Glomerular visceral epithelial cell (primary cell): ENCODE data around the gene PNLIPRP3.
A peak's percentile ranks its signal among the peaks of the same experiment; 100 is the strongest.
"Not testable (repeated sequence)": the region's sequence is repeated elsewhere in the genome, so short reads cannot be mapped to it uniquely, and the experiment has no call there.

Experiments
- DNase-seq: peaks from one replicate; pipeline ENCODE4 v3.0.0-alpha.2; 2016; ENCODE audit errors: extremely low spot score

PNLIPRP3 gene

DNA sequence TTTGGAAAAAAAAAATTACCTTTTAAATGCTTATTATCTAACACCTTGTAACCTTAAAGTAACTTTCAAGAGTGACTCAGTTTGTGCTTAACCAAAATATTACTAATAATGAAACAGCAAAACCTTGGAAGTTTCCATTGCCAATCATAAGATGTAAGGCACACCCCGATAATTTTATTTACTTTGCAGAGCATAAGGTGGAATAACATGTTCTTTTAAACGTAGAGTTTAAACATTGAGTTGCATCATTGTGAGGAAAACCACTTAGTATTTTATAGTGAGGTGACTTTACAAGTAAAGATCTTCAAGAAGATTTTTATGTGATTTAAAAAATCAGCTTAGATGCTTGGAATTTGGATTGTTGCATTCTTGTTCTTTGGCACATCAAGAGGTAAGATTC lies at the start of gene PNLIPRP3:
PNLIPRP3 (plus strand) TSS at position 177 of the 400 bp plus-strand sequence; CDS start at position 343, 166 bp downstream.
- no peak for DNase-seq

DNA sequence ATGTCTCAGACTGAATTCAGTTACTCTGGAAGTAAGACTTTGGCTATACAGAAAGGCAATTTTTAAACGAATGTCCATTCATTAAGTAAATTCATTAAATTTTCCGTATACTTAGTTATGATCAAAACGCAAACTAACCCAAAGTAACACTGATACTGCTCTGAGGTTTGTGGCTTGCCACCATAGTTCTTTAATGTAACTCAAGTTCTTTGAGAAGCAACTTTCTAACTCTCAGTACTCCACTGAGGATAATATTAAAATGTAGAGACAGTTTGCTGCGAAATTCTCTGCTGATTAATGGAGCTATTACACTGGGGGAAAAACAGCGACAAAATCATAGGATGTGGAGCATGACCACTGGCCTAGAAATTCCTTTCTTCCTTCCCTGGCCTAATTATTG lies 45.4 kb upstream of the PNLIPRP3 start:
- DNase-seq, result no peak

DNA sequence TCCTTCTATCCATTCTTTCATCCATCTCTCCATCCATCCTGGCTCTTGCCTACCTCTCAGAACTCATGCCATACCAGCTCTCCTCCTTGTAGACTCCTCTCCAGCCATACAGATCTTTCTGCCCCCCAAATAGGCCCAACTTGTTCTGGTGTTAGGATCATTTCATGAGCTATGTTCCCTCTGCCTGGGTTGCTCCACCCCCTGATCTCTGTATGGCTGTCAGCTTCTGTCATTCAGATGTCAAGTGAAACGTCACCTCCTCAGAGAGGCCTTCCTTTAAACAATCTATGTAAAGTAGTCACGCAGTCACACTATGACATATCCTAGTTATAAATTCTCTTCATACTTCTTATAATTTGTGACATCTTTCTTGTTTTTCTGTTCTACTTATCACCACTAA lies 42.3 kb upstream of the PNLIPRP3 start:
- DNase-seq, result no peak

DNA sequence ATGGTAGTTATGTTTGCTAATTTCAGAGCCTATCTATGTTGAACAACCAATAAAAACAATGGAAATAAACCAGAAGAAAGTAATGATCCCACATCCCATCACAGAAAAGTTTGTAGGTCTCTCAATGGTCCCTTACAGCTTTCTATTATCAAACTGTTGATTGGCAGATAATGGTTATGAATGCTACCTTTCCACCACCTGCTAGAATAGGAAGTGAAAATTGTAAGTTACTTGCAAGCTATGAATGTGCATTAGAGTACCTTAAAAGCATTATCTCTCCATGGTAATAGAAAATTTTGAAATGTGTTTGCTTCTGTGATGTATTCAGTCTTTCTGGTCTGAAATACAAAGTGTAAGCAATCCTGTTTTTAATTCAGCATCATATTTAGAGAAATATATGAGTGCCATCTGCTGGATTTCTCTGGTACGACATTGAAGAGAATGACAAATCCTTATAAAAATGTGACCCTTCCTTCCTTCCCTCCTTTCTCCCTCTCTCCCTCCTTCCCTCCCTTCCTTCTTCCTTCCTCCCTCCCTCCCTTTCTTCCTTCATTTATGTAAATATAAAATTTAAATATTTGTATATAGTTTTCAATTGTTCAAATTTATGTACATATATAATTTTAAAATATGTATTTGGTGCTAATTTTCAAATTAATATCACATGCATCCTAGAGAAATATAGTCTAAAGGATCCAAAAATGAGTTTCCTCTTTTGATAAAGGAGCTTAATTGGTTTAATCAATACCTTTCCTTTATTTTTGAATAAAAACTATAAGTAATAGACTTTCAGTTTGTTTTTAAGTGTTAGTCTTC lies 41.4 kb upstream of the PNLIPRP3 start:
- DNase-seq, result peak; percentile 50

DNA sequence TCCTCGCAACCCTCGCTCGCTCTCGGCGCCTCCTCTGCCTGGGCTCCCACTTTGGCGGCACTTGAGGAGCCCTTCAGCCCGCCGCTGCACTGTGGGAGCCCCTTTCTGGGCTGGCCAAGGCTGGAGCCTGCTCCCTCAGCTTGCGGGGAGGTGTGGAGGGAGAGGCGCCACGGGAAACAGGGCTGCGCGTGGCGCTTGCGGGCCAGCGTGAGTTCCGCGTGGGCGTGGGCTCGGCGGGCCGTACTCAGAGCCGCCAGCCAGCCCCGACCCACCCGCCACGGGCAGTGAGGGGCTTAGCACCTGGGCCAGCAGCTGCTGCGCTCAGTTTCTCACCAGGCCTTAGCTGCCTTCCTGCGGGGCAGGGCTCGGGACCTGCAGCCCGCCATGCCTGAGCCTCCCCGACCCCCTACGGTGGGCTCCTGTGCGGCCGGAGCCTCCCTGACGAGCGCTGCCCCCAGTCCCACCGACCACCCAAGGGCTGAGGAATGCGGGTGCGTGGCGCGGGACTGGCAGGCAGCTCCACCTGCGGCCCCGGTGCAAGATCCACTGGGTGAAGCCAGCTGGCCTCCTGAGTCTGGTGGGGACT lies 34.3 kb upstream of the PNLIPRP3 start:
- not testable (repeated sequence) for DNase-seq

DNA sequence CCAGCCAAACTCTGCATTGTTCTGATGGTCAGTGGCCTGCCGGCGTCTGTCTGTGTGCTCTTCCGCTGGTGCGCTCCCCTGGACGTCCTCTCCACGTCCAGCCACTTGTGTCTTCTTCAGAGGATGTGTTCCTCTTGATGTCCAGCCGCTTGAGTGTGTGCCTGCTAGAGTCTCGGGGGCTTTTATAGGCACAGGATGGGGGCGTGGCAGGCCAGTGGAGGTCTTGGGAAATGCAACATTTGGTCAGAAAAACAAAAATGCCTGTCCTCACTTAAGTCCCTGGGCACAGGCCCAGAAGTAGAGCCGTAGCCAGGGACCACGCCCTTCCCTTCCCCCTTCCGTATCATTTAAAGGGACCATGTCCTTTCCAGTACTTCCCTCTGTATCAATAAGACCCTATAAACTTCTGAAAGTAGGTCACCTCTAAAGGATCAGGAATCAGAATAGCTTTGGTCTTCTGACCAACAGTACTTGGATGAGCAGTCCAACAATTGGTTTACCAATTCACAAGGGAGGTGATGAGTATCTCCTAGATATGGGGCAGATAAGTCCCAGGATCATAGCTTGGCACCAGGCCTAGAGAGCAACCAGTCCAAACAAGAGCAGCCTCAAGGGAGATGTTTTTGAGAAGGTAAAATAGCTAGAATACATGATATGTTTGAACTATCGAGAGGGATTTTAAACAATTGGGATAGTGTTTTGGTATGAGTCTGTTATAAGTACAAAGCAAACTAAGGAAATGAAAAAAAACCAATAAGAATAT lies 32.2 kb upstream of the PNLIPRP3 start:
- DNase-seq, result no peak

DNA sequence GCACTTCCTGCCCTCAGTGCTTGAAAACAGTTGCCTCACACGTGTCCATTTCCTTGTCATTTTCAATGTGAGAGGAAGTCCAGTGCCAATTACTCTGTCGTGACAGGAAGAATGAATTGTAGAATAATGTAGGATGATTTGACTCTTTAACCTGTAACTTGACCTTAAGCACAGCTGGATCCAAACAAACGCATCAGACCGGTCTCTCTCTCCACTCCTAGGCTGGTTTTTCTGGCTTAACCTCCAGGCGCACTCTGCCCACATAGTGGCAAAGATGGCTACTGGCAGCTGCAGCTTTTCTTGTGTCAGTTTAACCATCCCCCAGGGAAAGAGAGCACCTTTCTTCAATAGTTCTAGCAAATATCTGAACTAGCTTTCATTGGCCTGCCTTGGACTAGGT lies 29.4 kb upstream of the PNLIPRP3 start:
- DNase-seq, result no peak

DNA sequence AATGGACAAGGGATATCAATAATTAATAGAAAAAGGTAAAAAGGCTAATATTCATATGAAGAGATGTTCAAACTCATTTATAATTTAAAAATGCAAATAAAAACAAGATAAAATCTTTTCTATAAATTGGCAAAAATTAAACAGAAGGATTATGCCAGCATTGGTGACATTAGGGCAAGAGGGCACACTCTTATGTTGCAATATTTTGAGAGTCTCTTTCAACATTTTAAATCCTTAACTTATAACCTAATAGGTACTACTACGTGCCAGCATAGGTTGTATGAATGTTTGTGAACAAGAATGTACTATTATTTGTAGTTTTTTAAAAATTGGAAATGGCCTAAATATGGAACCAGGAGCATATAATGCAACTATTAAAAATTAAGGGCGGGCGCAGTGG lies 24.8 kb upstream of the PNLIPRP3 start:
- DNase-seq, result no peak

DNA sequence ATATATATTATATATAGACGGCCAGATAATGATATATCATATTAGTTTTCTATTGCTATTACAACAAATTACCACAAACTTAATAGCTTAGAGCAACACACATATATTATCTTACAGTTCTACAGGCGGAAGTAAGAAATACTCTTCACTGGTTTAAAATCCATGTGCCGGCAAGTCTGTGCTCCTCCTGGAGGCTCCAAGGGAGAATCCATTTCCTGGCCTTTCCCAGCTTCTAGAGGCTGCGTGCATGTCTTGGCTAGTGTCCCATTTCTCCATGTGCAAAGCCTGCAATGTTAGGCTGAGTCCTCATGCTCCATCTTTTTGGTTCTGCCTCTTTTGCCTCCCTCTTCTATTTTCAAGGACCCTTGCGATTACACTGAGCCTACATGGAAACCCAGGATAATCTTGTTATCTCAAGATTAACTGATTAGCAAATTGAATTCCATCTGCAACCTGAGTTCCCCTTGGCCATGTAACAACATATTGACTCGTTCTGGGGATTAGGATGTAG lies 23.9 kb upstream of the PNLIPRP3 start:
- DNase-seq, result no peak

DNA sequence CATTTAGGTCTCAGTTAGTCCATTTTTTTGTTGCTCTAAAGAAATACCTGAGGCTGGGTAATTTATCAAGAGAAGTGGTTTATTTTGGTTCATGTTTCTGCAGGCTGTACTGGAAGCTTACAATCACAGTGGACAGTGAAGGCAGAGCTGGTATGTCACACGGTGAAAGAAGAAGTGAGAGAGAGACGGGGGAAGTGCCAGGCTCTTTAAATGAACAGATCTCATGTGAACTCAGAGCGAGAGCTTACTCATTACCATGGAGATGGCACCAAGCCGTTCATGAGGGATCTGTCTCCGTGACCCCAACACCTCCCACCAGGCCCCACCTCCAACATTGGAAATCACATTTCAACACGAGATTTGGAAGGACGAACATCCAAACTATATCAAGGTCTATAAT lies 18.9 kb upstream of the PNLIPRP3 start:
- DNase-seq, result no peak

DNA sequence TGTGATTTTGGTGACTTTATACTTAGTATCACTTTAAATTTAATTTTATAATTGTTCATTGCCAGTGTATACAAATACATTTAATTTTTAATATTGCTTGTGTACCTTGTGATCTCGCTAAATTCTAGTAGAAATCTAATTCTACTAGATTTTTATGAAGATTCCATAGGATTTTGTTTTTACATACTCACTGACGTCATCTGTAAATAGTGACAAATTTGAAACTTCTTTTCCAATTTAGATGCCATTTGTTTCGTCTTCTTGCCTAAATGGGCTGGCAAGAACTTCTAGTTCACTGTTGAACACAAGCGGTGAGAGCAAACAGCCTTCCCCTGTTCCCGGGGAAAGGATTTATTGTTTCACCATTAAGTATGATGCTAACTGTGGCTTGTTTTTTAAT lies 17.3 kb upstream of the PNLIPRP3 start:
- DNase-seq, result no peak

DNA sequence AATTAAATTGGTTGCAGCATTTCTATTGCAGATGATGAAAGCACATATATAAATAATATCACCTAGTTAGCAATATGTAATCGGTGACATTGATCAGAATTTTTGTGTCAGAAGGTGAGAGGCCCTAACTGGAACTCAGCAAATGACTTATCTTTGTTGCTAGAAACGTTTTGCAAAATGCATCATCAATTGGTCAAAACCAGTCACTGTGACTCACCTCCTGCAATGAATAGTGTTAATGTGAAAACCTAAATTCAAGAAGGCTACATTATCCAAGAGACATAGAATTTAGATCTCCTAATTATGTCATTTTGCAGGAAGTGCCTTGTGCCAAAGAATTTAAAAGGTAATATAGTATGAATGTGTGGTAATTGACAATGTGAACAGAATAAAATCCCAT lies 9.8 kb upstream of the PNLIPRP3 start:
- DNase-seq, result no peak

DNA sequence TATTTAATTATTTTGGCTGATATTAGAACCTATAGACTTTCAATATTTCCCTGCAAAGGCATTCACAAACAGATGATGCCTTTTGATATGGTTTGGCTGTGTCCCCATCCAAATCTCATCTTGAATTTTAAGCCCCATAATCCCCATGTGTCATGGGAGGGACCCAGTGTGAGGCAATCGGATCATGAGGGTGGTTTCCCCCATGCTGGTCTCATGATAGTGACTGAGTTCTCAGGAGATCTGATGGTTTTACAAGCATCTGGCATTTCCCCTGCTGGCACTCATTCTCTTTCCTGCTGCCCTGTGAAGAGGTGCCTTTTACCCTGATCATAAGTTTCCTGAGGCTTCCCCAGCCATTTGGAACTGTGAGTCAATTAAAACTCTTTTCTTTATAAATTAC lies 9.3 kb upstream of the PNLIPRP3 start:
- no peak for DNase-seq

DNA sequence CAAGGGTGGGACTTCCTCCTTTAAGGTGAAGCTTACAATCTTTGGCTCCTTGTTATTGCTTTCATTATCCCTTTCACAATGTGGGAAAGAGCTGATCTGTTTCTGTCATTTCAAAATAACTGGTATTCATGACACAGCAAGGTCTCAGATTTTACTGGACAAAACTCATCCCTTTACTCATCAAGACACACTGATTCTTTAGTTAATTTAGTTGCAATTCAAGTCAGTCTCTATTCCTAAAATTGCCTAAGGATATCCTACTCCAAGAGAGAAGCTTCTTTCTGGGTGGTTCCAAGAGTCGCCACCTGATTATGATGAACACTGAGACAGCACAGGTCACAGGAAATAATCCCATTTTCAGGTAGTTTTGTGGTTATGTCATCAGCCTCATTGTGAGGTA lies 5.8 kb upstream of the PNLIPRP3 start:
- DNase-seq, result no peak

DNA sequence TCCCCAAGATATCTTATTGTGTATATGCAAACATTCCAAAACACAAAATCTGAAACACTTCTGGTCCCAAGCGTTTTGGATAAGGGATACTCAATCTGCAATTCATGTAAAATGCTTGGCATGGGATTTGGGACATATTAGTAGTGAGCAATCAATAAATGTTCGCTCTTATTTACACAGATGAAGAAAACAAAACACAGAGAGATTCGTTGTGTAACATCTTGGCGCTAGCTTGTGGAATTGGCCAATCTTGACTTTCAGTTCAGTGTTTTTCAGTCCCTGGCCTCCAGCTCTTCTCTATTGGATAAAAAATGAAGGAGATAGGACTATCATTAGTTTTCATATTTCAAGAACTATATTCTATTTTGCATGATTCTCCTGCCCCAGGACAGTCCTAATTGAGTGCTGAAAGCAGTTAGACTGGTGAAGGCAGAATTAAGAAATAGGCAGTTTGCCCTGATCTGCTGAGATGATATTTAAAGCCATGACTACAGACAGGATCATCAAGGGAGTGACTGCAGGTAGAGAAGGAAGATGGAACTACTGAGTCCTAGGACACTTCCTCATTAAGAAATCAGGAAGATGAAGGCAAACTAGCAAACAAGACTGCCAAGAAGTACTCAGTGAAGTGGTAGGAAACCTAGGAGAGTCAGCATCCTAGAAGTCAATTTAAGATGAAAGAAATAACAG lies 1.8 kb downstream of the PNLIPRP3 start:
- no peak for DNase-seq

DNA sequence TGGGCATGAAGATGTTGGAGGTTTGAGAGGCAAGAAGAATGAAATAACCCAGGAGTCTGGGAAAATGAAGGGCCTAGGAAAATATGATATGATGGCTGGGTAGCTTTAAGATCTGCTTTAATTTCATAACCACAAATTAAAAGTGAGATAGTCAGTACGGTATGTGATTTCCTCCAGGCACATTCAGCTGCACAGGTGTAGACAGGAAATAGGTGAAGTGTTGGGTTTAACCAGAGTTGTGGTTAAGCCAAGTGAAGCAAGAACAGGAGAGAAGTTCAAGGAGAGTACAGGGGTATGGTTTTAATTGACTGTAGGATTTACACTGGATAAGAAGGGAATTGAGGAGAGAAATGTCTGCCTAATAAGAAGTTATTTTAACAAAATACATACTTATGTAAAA lies 2.6 kb downstream of the PNLIPRP3 start:
- DNase-seq, result no peak

DNA sequence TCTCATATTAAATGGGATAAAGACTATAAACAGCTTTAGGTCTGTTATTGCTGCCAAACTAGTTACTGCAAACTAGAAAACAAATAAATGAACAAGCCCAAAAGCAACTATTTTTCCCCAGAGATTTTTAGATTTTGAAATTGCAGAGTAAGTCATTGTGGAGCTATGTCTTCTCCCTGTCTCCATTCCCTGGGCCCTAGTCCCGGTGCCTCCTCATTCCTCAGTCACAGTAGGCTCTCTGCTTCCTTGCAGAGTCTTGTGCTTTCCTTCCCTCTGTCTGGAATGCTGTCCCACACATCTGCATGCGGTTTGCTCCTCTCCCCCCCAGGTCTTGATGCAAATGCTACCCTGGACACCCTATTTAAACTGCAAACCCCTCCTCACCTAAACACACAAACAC lies 4.0 kb downstream of the PNLIPRP3 start:
- DNase-seq, result no peak

DNA sequence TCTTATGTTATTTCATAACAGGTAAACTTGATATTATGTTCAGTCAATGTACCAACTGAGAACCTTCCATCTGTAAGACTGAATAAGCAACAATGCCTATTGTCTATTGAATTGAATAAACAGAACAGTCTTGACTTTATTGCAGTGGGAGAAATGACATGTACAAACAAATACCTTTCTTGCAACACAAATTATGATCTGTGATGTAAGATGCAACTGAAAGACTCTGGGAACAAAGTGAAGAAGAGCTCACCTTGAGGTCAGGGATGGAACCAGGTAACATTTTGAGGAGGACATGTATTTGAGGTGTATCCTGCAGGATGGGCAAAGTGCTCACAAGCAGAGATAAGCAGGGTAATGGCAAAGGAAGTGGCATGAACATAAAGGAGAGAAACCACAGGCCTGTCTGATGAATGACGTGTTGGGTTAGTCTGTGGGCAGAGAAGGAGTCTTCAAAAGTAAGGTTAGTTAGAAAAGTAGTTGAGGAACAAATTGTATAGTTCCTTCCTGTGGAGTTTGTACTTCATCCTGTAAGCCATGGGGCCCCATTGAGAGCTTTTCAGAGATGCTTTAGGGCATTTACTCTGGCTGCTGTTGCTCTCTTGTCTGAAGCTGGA lies 9.5 kb downstream of the PNLIPRP3 start:
- DNase-seq, result no peak

DNA sequence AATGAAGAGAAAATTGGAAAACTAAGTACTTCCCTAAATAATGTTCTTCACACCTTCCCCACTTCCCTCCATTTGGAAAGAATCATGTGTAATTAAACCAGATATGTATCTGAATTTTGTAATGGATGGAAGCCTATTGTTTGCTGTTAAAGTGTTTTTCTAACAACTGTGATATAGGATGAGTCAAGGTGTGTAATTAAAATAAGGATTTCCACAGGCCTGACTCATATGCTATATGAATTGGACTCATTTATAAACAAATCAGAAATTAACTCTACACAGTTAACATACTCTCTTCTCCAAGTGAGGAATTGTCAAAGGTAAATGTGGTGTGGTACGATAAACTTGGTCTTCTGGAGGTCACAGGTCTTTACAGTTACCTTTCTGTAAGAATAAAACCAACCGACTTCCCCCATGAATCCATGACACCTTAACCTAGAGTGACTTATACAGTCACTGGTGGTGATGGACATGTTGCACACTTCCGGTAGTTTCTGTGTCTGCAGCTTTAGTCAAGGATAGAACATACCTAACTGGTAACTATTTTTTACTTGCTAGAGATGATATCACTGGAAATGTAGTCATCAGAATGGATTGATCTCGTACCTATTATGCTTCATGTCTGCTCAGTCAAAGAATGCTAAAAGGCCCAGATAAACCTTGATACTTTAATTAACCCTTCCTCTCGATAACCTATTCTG lies 12.8 kb downstream of the PNLIPRP3 start:
- no peak for DNase-seq

DNA sequence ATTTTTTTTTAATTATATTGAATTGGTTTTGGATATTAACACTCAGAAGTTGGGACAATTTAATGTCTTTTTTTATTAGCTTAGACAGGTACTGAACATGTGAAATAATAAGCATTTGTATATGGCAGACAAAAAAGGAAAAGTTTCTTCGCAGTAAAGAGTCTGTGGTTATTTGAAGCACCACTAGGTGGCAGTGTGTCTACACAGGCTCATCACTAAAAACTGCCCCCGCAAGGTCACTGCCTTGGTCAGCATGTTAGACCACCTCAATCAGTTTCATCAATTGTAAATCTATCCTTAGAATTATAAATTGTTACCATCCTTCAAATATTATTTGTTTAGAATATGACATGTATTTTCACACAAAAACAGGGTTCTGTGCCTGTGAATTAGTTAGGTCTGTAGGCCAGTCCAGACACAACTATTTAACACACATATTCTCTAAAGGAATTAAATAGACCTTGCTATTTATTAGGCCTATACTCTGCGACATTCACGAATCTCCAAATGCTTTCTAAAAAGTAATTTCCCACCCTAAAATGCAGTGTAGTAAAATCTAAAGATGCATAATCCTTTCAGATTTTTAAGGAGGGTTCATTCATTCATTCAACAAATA lies 17.0 kb downstream of the PNLIPRP3 start:
- DNase-seq, result peak; percentile 23

DNA sequence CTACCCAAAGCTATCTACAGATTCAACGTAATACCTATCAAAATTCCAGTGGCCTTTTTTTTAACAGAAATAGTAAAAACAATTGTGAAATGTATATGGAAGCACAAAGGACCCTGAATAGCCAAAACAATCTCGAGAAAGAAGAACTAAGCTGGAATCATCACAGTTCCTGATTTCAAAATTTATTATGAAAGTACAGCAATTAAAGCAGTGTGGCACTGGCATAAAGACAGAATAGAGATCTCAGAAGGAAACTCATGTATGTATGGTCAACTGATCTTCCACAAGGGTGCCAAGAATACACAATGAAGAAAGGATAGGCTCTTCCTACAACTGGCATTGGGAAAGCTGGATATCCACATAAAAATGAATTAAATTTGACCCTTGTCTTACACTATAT lies 23.2 kb downstream of the PNLIPRP3 start:
- no peak for DNase-seq
